Hindlimb muscle (tissue), 1 donor: ENCODE measurements around the gene PRIM1. TPM values are rescaled to one million over a fixed set of nuclear protein-coding genes. Genes with fewer than 3 reads are reported as not detected.
"Not testable (repeated sequence)": the region's sequence is repeated elsewhere in the genome, so short reads cannot be mapped to it uniquely, and the experiment has no call there.

Experiments used
- DNase-seq: peaks from one replicate; pipeline ENCODE4 v3.0.0-alpha.2; 2013
- polyA plus RNA-seq: library from polyadenylated mRNA; unstranded; fragments of 120-200 nt; gene quantifications from one replicate; pipeline ENCODE4 v1.2.1, GENCODE V29; 2013; ENCODE audit not compliant: insufficient read length

PRIM1 gene
- polyA plus RNA-seq, 1 donor, result 11.9 TPM

- no peak for DNase-seq
Measured at GRCh38 chr12:56716933-56717880, 34.9 kb downstream of the PRIM1 start.

GRCh38 chr12:56716458-56716857, 35.7 kb downstream of the PRIM1 start:
- no peak for DNase-seq

- no peak for DNase-seq
Measured at GRCh38 chr12:56715798-56716197, 36.3 kb downstream of the PRIM1 start.

- DNase-seq, result no peak
Measured at GRCh38 chr12:56714431-56714929, 37.6 kb downstream of the PRIM1 start.

- no peak for DNase-seq
Measured at GRCh38 chr12:56713345-56713744, 38.8 kb downstream of the PRIM1 start.

GRCh38 chr12:56709759-56710376, 42.3 kb downstream of the PRIM1 start:
- no peak for DNase-seq

- not testable (repeated sequence) for DNase-seq
Measured at GRCh38 chr12:56704522-56704921, 47.6 kb downstream of the PRIM1 start.

GRCh38 chr12:56699020-56699661, 53.0 kb downstream of the PRIM1 start:
- no peak for DNase-seq

GRCh38 chr12:56695327-56696101, 56.6 kb downstream of the PRIM1 start:
- DNase-seq, result no peak

GRCh38 chr12:56694161-56694560, 58.0 kb downstream of the PRIM1 start:
- DNase-seq, result no peak

GRCh38 chr12:56688846-56689109, 63.3 kb downstream of the PRIM1 start:
- no peak for DNase-seq

- peak; percentile 98 for DNase-seq
Measured at GRCh38 chr12:56688129-56688845, 63.8 kb downstream of the PRIM1 start, which contains the start of gene PTGES3. PTGES3 (minus strand) TSS chr12:56688284; CDS start chr12:56687999, 285 bp downstream.

- DNase-seq, result peak; percentile 35
Measured at GRCh38 chr12:56687223-56688128, 64.6 kb downstream of the PRIM1 start.

GRCh38 chr12:56684745-56685359, 67.3 kb downstream of the PRIM1 start:
- DNase-seq, result no peak

GRCh38 chr12:56682323-56682722, 69.8 kb downstream of the PRIM1 start:
- DNase-seq, result no peak

Other genes with a start within 250 kb of the PRIM1 start
- gene RBMS2, start 230.5 kb downstream of the PRIM1 start, polyA plus RNA-seq, result 17.8 TPM
- gene BAZ2A, start 122.0 kb downstream of the PRIM1 start, polyA plus RNA-seq, result 41.9 TPM
- gene ATP5F1B, start 106.3 kb downstream of the PRIM1 start, polyA plus RNA-seq, result 603 TPM
- 185 TPM for gene PTGES3, start 64.0 kb downstream of the PRIM1 start, polyA plus RNA-seq
- gene NACA, start 27.0 kb downstream of the PRIM1 start, polyA plus RNA-seq, result 1,634 TPM
- gene HSD17B6, start 11.0 kb upstream of the PRIM1 start, polyA plus RNA-seq, result 0.17 TPM
- 0.36 TPM for gene SDR9C7, start 182.1 kb upstream of the PRIM1 start, polyA plus RNA-seq
- gene RDH16, start 205.3 kb upstream of the PRIM1 start, polyA plus RNA-seq, result 0.57 TPM